Muscle layer of duodenum (tissue), 2 donors: ENCODE data around the gene SEC22C.

Experiments
- H3K27ac ChIP-seq: one replicate; pipeline ENCODE4 v1.7.0; 2013; ENCODE audit warnings: mild to moderate bottlenecking, low read length
- H3K27me3 ChIP-seq: one replicate; pipeline ENCODE4 v1.7.0; 2013; ENCODE audit warnings: low read depth, mild to moderate bottlenecking, control low read depth, low read length
- H3K36me3 ChIP-seq, 2 donors: one replicate each; pipeline ENCODE4 v1.7.0; 2013; ENCODE audit warnings: low read length in 2 of 2, control low read depth in 1 of 2, mild to moderate bottlenecking in 1 of 2; ENCODE audit not compliant: insufficient read depth in 2 of 2, control insufficient read depth in 1 of 2
- H3K4me1 ChIP-seq, 2 donors: one replicate each; pipeline ENCODE4 v1.7.0; 2013; ENCODE audit warnings: low read length in 2 of 2, mild to moderate bottlenecking in 2 of 2, control low read depth in 1 of 2, moderate library complexity in 1 of 2; ENCODE audit not compliant: insufficient read depth in 2 of 2, control insufficient read depth in 1 of 2
- H3K4me3 ChIP-seq, 2 donors: one replicate each; pipeline ENCODE4 v1.7.0; 2013; ENCODE audit warnings: low read length in 2 of 2, low read depth in 1 of 2, mild to moderate bottlenecking in 1 of 2
- H3K9me3 ChIP-seq, 2 donors: one replicate each; pipeline ENCODE4 v1.7.0; 2013; ENCODE audit warnings: low read length in 2 of 2, control low read depth in 1 of 2, mild to moderate bottlenecking in 1 of 2; ENCODE audit not compliant: control insufficient read depth in 1 of 2
- donor health status: healthy.

The SEC22C gene

GRCh38 chr3:42519568-42519962 lies 62.2 kb downstream of the SEC22C start:
- no peaks in the 10 kb centered on the region for H3K4me1 ChIP-seq
- no peaks in the 10 kb centered on the region for H3K9me3 ChIP-seq
- no peaks in the 10 kb centered on the region for H3K36me3 ChIP-seq
- H3K27me3 ChIP-seq = no peaks in the 10 kb centered on the region
- no peak overlapping the region for H3K27ac ChIP-seq
- H3K4me3 ChIP-seq = no peak overlapping the region

GRCh38 chr3:42518800-42519567 lies 62.8 kb downstream of the SEC22C start:
- Histone ChIP-seq H3K4me1 (no peaks in the 10 kb centered on the region), H3K9me3 (no peaks in the 10 kb centered on the region), H3K4me3 (no peak overlapping the region), H3K36me3 (no peaks in the 10 kb centered on the region), H3K27ac (no peak overlapping the region), H3K27me3 (no peaks in the 10 kb centered on the region)

DNA sequence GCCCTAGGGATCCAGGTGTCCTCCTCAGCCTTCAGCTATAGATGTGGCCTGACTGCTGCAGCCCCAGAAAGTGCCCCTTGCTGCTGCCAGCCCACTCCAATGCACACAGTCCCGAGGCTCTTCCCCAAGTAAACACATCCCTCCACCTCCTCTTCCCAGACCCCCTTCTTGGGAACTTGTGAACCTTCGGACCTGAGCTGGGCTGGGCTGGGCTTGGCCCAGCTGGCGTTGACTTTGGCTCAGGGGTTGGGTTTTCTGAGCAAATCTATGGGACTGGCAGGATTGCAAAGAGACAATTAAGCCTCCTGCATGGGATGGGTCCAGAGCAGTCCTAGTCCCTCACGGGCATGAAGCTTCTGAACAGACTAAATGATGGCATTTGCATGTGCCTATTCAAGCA lies 64.7 kb downstream of the SEC22C start:
- Histone ChIP-seq H3K27ac (peak overlapping the region; percentile 51), H3K4me3 (no peak overlapping the region), H3K36me3 (no peaks in the 10 kb centered on the region), H3K4me1 (no peaks in the 10 kb centered on the region), H3K9me3 (no peaks in the 10 kb centered on the region), H3K27me3 (no peaks in the 10 kb centered on the region)

DNA sequence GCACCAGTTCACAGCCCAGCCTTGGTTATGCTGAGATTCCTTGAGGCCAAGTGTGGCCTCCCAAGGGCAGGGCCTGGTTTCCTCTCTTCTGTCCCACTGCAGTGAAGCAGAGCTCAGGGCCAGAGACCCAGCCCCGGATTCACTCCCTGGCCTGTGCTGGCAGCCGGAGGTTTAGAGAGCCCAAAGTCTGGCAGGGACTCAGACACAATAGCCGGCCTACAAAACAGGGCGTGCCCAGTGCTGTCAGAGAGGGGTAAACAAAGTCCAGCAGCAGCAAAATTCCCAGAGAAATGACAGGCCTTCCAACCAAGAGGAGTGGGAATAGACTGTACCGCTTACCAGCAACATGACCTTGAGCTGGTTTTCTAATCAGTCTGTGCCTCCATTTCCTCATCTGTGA lies 65.3 kb downstream of the SEC22C start:
- peak overlapping the region; percentile 51 for H3K27ac ChIP-seq
- H3K4me3 ChIP-seq = no peak overlapping the region
- no peaks in the 10 kb centered on the region for H3K4me1 ChIP-seq
- no peaks in the 10 kb centered on the region for H3K27me3 ChIP-seq
- no peaks in the 10 kb centered on the region for H3K36me3 ChIP-seq
- no peaks in the 10 kb centered on the region for H3K9me3 ChIP-seq

DNA sequence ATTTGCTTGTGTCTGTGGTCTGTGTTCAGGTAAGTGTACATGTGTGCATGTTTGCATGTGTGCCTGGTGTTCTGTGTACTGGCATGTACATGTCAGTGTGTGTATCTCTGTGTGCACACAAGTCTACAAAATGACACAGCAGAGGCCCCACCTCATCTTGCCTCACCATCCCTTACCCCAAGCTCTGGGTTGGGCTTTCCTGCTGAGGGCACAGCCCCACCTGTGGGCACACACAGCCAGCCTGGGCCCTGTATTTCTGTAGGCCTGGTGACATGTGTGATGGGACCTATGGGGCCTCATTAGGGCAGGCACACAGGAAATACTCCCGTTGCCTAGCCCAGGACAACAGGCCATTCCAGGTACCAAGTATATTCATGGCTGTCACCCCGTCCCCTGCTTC lies 65.8 kb downstream of the SEC22C start:
- Histone ChIP-seq H3K27ac (peak overlapping the region; percentile 51), H3K27me3 (no peaks in the 10 kb centered on the region), H3K36me3 (no peaks in the 10 kb centered on the region), H3K4me1 (no peaks in the 10 kb centered on the region), H3K9me3 (no peaks in the 10 kb centered on the region), H3K4me3 (no peak overlapping the region)

DNA sequence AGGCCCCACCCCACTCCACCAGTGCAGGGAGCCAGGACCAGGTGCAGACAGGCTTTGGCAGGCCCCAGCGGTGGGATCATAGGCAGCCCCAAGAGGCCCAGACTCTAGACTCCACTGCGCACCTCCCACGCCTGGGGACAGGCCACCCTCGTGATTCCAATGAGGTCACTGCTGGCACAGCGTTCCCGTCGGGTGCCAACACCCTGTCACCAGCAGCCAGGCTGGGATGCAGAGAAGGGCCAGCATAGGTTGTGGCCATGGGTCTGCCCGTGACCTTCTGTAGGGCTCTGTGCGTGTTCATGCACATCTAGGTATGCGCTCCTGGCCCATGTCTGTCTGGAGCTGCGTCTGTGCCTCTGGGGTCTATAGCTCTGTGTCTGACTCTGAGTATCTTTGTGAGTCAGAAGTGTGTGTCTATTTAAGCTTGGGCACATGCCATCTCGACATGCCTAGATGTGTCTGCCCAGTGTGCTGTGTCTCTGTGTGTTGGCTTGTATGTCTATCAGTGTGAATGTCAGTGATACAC lies 66.3 kb downstream of the SEC22C start:
- no peaks in the 10 kb centered on the region for H3K36me3 ChIP-seq
- peak overlapping the region; percentile 51 for H3K27ac ChIP-seq
- H3K27me3 ChIP-seq = no peaks in the 10 kb centered on the region
- H3K9me3 ChIP-seq = no peaks in the 10 kb centered on the region
- H3K4me3 ChIP-seq = no peak overlapping the region
- peaks cover 0 to under 1% of the 10 kb centered on the region in 2 donors for H3K4me1 ChIP-seq

GRCh38 chr3:42514876-42515275 lies 66.9 kb downstream of the SEC22C start:
- H3K9me3 ChIP-seq = no peaks in the 10 kb centered on the region
- H3K4me3 ChIP-seq = no peak overlapping the region
- no peaks in the 10 kb centered on the region for H3K27me3 ChIP-seq
- H3K36me3 ChIP-seq = no peaks in the 10 kb centered on the region
- H3K4me1 ChIP-seq = peaks cover 0 to 6% of the 10 kb centered on the region in 2 donors
- H3K27ac ChIP-seq = no peak overlapping the region

DNA sequence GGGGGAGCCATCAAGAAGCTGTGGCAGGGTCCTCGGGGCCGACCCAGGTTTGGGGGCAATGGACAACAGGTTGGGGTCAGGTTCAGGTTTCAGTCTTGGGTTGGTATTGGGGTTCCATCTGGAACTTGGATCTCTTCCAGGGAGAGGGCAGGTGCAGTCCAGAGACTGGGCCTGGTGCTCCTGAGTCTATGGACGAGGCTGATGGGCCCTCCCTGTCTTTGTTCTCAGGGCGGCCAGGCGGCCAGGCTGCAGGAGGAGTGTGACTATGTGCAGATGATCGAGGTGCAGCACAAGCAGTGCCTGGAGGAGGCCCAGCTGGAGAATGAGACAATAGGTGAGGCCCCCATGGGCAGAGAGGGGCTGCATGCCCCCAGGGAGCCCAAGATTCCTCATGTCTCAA lies 68.2 kb downstream of the SEC22C start:
- H3K4me1 ChIP-seq = peaks cover 0 to 7% of the 10 kb centered on the region in 2 donors
- H3K9me3 ChIP-seq = no peaks in the 10 kb centered on the region
- no peak overlapping the region for H3K4me3 ChIP-seq
- H3K27me3 ChIP-seq = no peaks in the 10 kb centered on the region
- H3K36me3 ChIP-seq = no peaks in the 10 kb centered on the region
- H3K27ac ChIP-seq = no peak overlapping the region

DNA sequence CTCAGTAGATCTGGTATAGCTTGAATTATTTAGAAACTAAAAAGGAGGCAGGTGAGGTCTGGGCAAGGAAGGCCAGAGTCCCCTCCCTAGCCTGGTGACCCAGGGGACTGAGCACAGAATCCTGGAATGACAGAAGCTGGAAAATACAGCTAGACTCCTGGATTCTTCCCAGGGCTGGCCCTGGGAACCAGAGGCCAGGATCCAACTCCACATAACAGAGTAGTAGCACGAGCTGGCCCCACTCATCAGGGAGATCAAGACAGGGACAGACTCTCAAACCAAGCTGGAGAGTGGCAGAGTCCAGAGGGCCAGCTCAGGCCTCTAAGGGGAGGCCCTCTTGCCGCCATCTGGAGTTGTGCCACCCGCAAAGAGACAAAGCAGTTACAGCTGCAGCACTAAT lies 68.6 kb downstream of the SEC22C start:
- Histone ChIP-seq H3K4me1 (peaks cover 0 to 7% of the 10 kb centered on the region in 2 donors), H3K9me3 (no peaks in the 10 kb centered on the region), H3K36me3 (no peaks in the 10 kb centered on the region), H3K27ac (no peak overlapping the region), H3K27me3 (no peaks in the 10 kb centered on the region), H3K4me3 (no peak overlapping the region)

DNA sequence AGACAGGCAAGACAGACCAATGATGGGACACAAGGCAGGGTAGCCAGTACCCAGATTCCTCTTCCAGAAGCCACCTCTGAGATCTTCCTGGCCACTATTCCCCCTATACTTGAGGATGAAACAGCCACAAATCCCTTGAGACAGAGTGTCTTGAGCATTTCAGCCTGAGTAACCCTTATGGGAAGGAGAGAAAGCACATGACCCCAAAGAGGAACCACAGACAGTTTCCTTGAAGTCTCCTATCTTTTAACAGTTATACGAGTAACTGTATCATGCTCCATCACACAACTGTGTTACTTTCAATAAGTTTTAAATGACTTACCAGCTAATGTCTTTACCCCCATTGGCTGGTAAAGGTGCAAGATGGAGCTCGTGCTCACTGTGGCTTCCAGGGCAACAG lies 70.0 kb downstream of the SEC22C start:
- Histone ChIP-seq H3K4me3 (no peak overlapping the region), H3K4me1 (peaks cover 0 to 7% of the 10 kb centered on the region in 2 donors), H3K9me3 (no peaks in the 10 kb centered on the region), H3K27ac (no peak overlapping the region), H3K27me3 (no peaks in the 10 kb centered on the region), H3K36me3 (no peaks in the 10 kb centered on the region)

GRCh38 chr3:42511201-42511600 lies 70.6 kb downstream of the SEC22C start:
- Histone ChIP-seq H3K4me3 (no peak overlapping the region), H3K9me3 (no peaks in the 10 kb centered on the region), H3K27ac (no peak overlapping the region), H3K27me3 (no peaks in the 10 kb centered on the region), H3K36me3 (no peaks in the 10 kb centered on the region), H3K4me1 (peaks cover 0 to 7% of the 10 kb centered on the region in 2 donors)

- H3K9me3 ChIP-seq = no peaks in the 10 kb centered on the region
- no peaks in the 10 kb centered on the region for H3K27me3 ChIP-seq
- peaks cover 0 to 7% of the 10 kb centered on the region in 2 donors for H3K4me1 ChIP-seq
- H3K36me3 ChIP-seq = no peaks in the 10 kb centered on the region
- no peak overlapping the region for H3K4me3 ChIP-seq
- no peak overlapping the region for H3K27ac ChIP-seq
These were observed 71.4 kb downstream of the SEC22C start for GRCh38 chr3:42510325-42510724.
